ENCODE measurements around the gene CCDC85A. TPM values are rescaled to one million over a fixed set of nuclear protein-coding genes. Genes with fewer than 3 reads are reported as not detected.

Gene CCDC85A
- polyA plus RNA-seq, 1 donor (not counting 4 experiments of a cell fraction or from before 2014, with no cell fraction given) = not detected

GRCh38 chr2:56239030-56239429 is 55.2 kb downstream of the CCDC85A start:
- no peak for DNase-seq (ENCODE audit: low read depth, low spot score)
- Histone ChIP-seq H3K4me3 (ENCODE audit: control insufficient read depth in 2 of 3, extremely low read depth in 1 of 3, insufficient read depth in 2 of 3, low read depth in 1 of 3, low read length in 3 of 3) (no peak overlapping the region), H3K27ac (ENCODE audit: control insufficient read depth, insufficient read depth, low read length) (no peak overlapping the region), H3K9me1 (ENCODE audit: control insufficient read depth, extremely low read depth, insufficient read depth, low read length) (no peaks in the 10 kb centered on the region), H3K9me3 (ENCODE audit: control insufficient read depth, low read depth, low read length) (no peaks in the 10 kb centered on the region), H3K4me1 (ENCODE audit: control insufficient read depth, extremely low read depth, insufficient read depth, low read length) (no peaks in the 10 kb centered on the region), H4K20me1 (ENCODE audit: control insufficient read depth, extremely low read depth, insufficient read depth, low read length) (no peaks in the 10 kb centered on the region), H3K27me3 (ENCODE audit: control insufficient read depth, extremely low read depth, insufficient read depth, low read length) (no peaks in the 10 kb centered on the region), H3K79me2 (ENCODE audit: control insufficient read depth, insufficient read depth, low read length) (no peaks in the 10 kb centered on the region), H3K9ac (ENCODE audit: control insufficient read depth, extremely low read depth, insufficient read depth, low read length) (no peak overlapping the region), H3K36me3 (ENCODE audit: control insufficient read depth in 2 of 2, extremely low read depth in 1 of 2, insufficient read depth in 2 of 2, low read length in 2 of 2) (no peaks in the 10 kb centered on the region), H2AFZ (ENCODE audit: control insufficient read depth, low read length) (no peak overlapping the region), H3K4me2 (ENCODE audit: control insufficient read depth, extremely low read depth, insufficient read depth, low read depth, low read length) (no peak overlapping the region)
- dilution Hi-C loops (cut with MboI; ENCODE audit: extremely low pct_ligation_motif_present, low sequenced_read_pairs) = no loop called here
- TF ChIP-seq EZH2 (IDR thresholded peaks at IDR 0.05; ENCODE audit: low read length) (no peak), CTCF (optimal IDR thresholded peaks at IDR 0.05 in 1 of 3, IDR thresholded peaks at IDR 0.05 in 1 of 3, conservative IDR thresholded peaks at IDR 0.05 in 1 of 3; ENCODE audit: extremely low read depth in 1 of 3, insufficient read depth in 2 of 3, low read length in 3 of 3) (no peak)
- FAIRE-seq = no peak

- no peak for FAIRE-seq
- H3K9me1 ChIP-seq (ENCODE audit: control insufficient read depth, extremely low read depth, insufficient read depth, low read length) = no peaks in the 10 kb centered on the region
- TF ChIP-seq CTCF (optimal IDR thresholded peaks at IDR 0.05 in 1 of 3, IDR thresholded peaks at IDR 0.05 in 1 of 3, conservative IDR thresholded peaks at IDR 0.05 in 1 of 3; ENCODE audit: extremely low read depth in 1 of 3, insufficient read depth in 2 of 3, low read length in 3 of 3) (no peak), EZH2 (IDR thresholded peaks at IDR 0.05; ENCODE audit: low read length) (no peak)
- no peak for DNase-seq (ENCODE audit: low read depth, low spot score)
- no peaks in the 10 kb centered on the region for H3K9me3 ChIP-seq (ENCODE audit: control insufficient read depth, low read depth, low read length)
- H3K4me3 ChIP-seq (ENCODE audit: control insufficient read depth in 2 of 3, extremely low read depth in 1 of 3, insufficient read depth in 2 of 3, low read depth in 1 of 3, low read length in 3 of 3) = no peak overlapping the region
- H3K36me3 ChIP-seq (ENCODE audit: control insufficient read depth in 2 of 2, extremely low read depth in 1 of 2, insufficient read depth in 2 of 2, low read length in 2 of 2) = no peaks in the 10 kb centered on the region
- no peak overlapping the region for H2AFZ ChIP-seq (ENCODE audit: control insufficient read depth, low read length)
- H3K9ac ChIP-seq (ENCODE audit: control insufficient read depth, extremely low read depth, insufficient read depth, low read length) = no peak overlapping the region
- no peak overlapping the region for H3K4me2 ChIP-seq (ENCODE audit: control insufficient read depth, extremely low read depth, insufficient read depth, low read depth, low read length)
- no peaks in the 10 kb centered on the region for H3K4me1 ChIP-seq (ENCODE audit: control insufficient read depth, extremely low read depth, insufficient read depth, low read length)
- no peaks in the 10 kb centered on the region for H3K79me2 ChIP-seq (ENCODE audit: control insufficient read depth, insufficient read depth, low read length)
- dilution Hi-C loops (cut with MboI; ENCODE audit: extremely low pct_ligation_motif_present, low sequenced_read_pairs) = no loop called here
- no peak overlapping the region for H3K27ac ChIP-seq (ENCODE audit: control insufficient read depth, insufficient read depth, low read length)
- no peaks in the 10 kb centered on the region for H3K27me3 ChIP-seq (ENCODE audit: control insufficient read depth, extremely low read depth, insufficient read depth, low read length)
- H4K20me1 ChIP-seq (ENCODE audit: control insufficient read depth, extremely low read depth, insufficient read depth, low read length) = no peaks in the 10 kb centered on the region
These were observed 55.6 kb downstream of the CCDC85A start for GRCh38 chr2:56239437-56239836.

Measured in keratinocyte (primary cell).